HG03565 (cell line): ENCODE data around the gene TTC28.

Experiments
- ATAC-seq: cut with Tn5 transposase; IDR thresholded peaks from one replicate; pipeline ENCODE4 v1.9.1; 2021; ENCODE audit warnings: mild to moderate bottlenecking, moderate library complexity; ENCODE audit not compliant: unreplicated experiment

TTC28 gene

GRCh38 chr22:28412109-28412508 is 267.5 kb downstream of the TTC28 start:
- ATAC-seq: no peak

GRCh38 chr22:28411125-28411524 is 268.5 kb downstream of the TTC28 start:
- no peak for ATAC-seq

GRCh38 chr22:28410050-28410816 is 269.4 kb downstream of the TTC28 start:
- ATAC-seq: no peak

GRCh38 chr22:28408709-28409108 is 270.9 kb downstream of the TTC28 start:
- ATAC-seq: no peak

- no peak for ATAC-seq
These were observed 272.0 kb downstream of the TTC28 start for GRCh38 chr22:28407645-28408044.

GRCh38 chr22:28406246-28406645 is 273.4 kb downstream of the TTC28 start:
- ATAC-seq: no peak

- ATAC-seq: no peak
These were observed 274.1 kb downstream of the TTC28 start for GRCh38 chr22:28405588-28405987.

GRCh38 chr22:28402539-28402938 is 277.1 kb downstream of the TTC28 start:
- no peak for ATAC-seq

- no peak for ATAC-seq
These were observed 277.6 kb downstream of the TTC28 start for GRCh38 chr22:28402060-28402459.

- ATAC-seq: no peak
These were observed 280.7 kb downstream of the TTC28 start for GRCh38 chr22:28398981-28399380.

- no peak for ATAC-seq
These were observed 281.3 kb downstream of the TTC28 start for GRCh38 chr22:28398355-28398754.

- no peak for ATAC-seq
These were observed 282.3 kb downstream of the TTC28 start for GRCh38 chr22:28397306-28397705.

GRCh38 chr22:28395920-28396753 is 283.5 kb downstream of the TTC28 start:
- no peak for ATAC-seq

- no peak for ATAC-seq
These were observed 284.1 kb downstream of the TTC28 start for GRCh38 chr22:28395520-28395919.

GRCh38 chr22:28394513-28395110 is 285.0 kb downstream of the TTC28 start:
- no peak for ATAC-seq

GRCh38 chr22:28381429-28382167 is 298.0 kb downstream of the TTC28 start:
- no peak for ATAC-seq

- ATAC-seq: no peak
These were observed 299.7 kb downstream of the TTC28 start for GRCh38 chr22:28379951-28380350.

GRCh38 chr22:28379075-28379779 is 300.4 kb downstream of the TTC28 start:
- no peak for ATAC-seq

- ATAC-seq: no peak
These were observed 303.7 kb downstream of the TTC28 start for GRCh38 chr22:28375761-28376534.

GRCh38 chr22:28373831-28374230 is 305.8 kb downstream of the TTC28 start:
- ATAC-seq: no peak
